SJSA1 (cell line): ENCODE data around the gene RNASE12. TPM values are rescaled to one million over a fixed set of nuclear protein-coding genes. Genes with fewer than 3 reads are reported as not detected.
"Not testable (repeated sequence)": the region's sequence is repeated elsewhere in the genome, so short reads cannot be mapped to it uniquely, and the experiment has no call there.

ENCODE experiments used
- DNase-seq, 2 experiments: peaks; one replicate each; pipeline ENCODE4 v3.0.0-alpha.2; 2015 to 2020; ENCODE audit warnings: low spot score in 2 of 2, low read depth in 1 of 2
- H3K27ac ChIP-seq: fragments of 250-450 bp; sonication (Bioruptor Pico); 2 replicates; pipeline ENCODE4 v1.5.1; 2020; ENCODE audit warnings: mild to moderate bottlenecking, moderate library complexity
- H3K27me3 ChIP-seq: fragments of 250-450 bp; sonication (Bioruptor Pico); replicated peaks from 2 replicates; pipeline ENCODE4 v1.5.1; 2020; ENCODE audit warnings: mild to moderate bottlenecking, moderate library complexity
- H3K36me3 ChIP-seq: fragments of 250-450 bp; sonication (Bioruptor Pico); 2 replicates; pipeline ENCODE4 v1.5.1; 2020; ENCODE audit warnings: mild to moderate bottlenecking
- H3K4me1 ChIP-seq: fragments of 250-450 bp; sonication (Bioruptor Pico); replicated peaks from 2 replicates; pipeline ENCODE4 v1.6.1; 2021; ENCODE audit warnings: mild to moderate bottlenecking
- H3K4me3 ChIP-seq: fragments of 250-450 bp; sonication (Bioruptor Pico); 2 replicates; pipeline ENCODE4 v1.5.1; 2020; ENCODE audit warnings: mild to moderate bottlenecking
- H3K9me3 ChIP-seq: fragments of 250-450 bp; sonication (Bioruptor Pico); replicated peaks from 2 replicates; pipeline ENCODE4 v1.5.1; 2020; ENCODE audit warnings: mild to moderate bottlenecking
- total RNA-seq: library from RNA; depleted of rRNA; stranded (reverse); fragments of >200 nt; shearing (Covaris generic); gene quantifications from 2 replicates; pipeline ENCODE4 v1.2.3, GENCODE V29; 2014

RNASE12 gene
- total RNA-seq, 1 experiment from 2014 or later, result not detected

GRCh38 chr14:20622816-20623291 is 31.7 kb upstream of the RNASE12 start:
- H3K9me3 ChIP-seq, result no peaks in the 10 kb centered on the region
- no peak for DNase-seq
- no peak overlapping the region for H3K4me3 ChIP-seq
- no peaks in the 10 kb centered on the region; the same call in 1 of the 2 replicates for H3K27me3 ChIP-seq
- no peak overlapping the region for H3K27ac ChIP-seq
- 0 out of 2 replicates have a peak, but pooled peaks cover 3% of the 10 kb centered on the region for H3K4me1 ChIP-seq
- H3K36me3 ChIP-seq, result no peaks in the 10 kb centered on the region

- Histone ChIP-seq H3K27me3 (no peaks in the 10 kb centered on the region), H3K9me3 (no peaks in the 10 kb centered on the region), H3K4me3 (no peak overlapping the region), H3K36me3 (no peaks in the 10 kb centered on the region), H3K27ac (no peak overlapping the region), H3K4me1 (0 out of 2 replicates have a peak, but pooled peaks cover 3% of the 10 kb centered on the region)
- no peak for DNase-seq
Measured at GRCh38 chr14:20620798-20621478, 29.8 kb upstream of the RNASE12 start.

- H3K27me3 ChIP-seq, H3K27ac ChIP-seq, H3K36me3 ChIP-seq, H3K4me3 ChIP-seq, DNase-seq, H3K9me3 ChIP-seq, H3K4me1 ChIP-seq: not testable (repeated sequence)
Measured at GRCh38 chr14:20619688-20620087, 28.5 kb upstream of the RNASE12 start.

GRCh38 chr14:20618271-20618749 is 27.1 kb upstream of the RNASE12 start:
- H3K36me3 ChIP-seq, result no peaks in the 10 kb centered on the region
- H3K27me3 ChIP-seq, result no peaks in the 10 kb centered on the region
- H3K4me1 ChIP-seq, result peaks cover 5% of the 10 kb centered on the region; the same call in 1 of the 2 replicates
- no peak overlapping the region for H3K27ac ChIP-seq
- DNase-seq, result no peak
- no peak overlapping the region for H3K4me3 ChIP-seq
- no peaks in the 10 kb centered on the region for H3K9me3 ChIP-seq

GRCh38 chr14:20617138-20618003 is 26.2 kb upstream of the RNASE12 start:
- H3K4me1 ChIP-seq, result peaks cover 11% of the 10 kb centered on the region
- H3K4me3 ChIP-seq, result no peak overlapping the region
- DNase-seq, result no peak
- H3K36me3 ChIP-seq, result no peaks in the 10 kb centered on the region
- H3K27ac ChIP-seq, result no peak overlapping the region
- no peaks in the 10 kb centered on the region for H3K27me3 ChIP-seq
- no peaks in the 10 kb centered on the region for H3K9me3 ChIP-seq

GRCh38 chr14:20615996-20616395 is 24.8 kb upstream of the RNASE12 start:
- H3K4me1 ChIP-seq, result peaks cover 11% of the 10 kb centered on the region
- H3K4me3 ChIP-seq, result no peak overlapping the region
- no peak overlapping the region for H3K27ac ChIP-seq
- DNase-seq, result no peak
- H3K36me3 ChIP-seq, result no peaks in the 10 kb centered on the region
- H3K9me3 ChIP-seq, result no peaks in the 10 kb centered on the region
- H3K27me3 ChIP-seq, result no peaks in the 10 kb centered on the region

GRCh38 chr14:20614038-20614840 is 23.1 kb upstream of the RNASE12 start:
- DNase-seq, result no peak
- Histone ChIP-seq H3K27me3 (no peaks in the 10 kb centered on the region), H3K27ac (no peak overlapping the region), H3K4me3 (peak overlapping the region; percentile 40), H3K4me1 (peaks cover 15% of the 10 kb centered on the region), H3K36me3 (no peaks in the 10 kb centered on the region), H3K9me3 (no peaks in the 10 kb centered on the region)

GRCh38 chr14:20613094-20614037 is 22.2 kb upstream of the RNASE12 start:
- Histone ChIP-seq H3K36me3 (no peaks in the 10 kb centered on the region), H3K4me1 (peaks cover 15% of the 10 kb centered on the region), H3K27me3 (no peaks in the 10 kb centered on the region), H3K9me3 (no peaks in the 10 kb centered on the region), H3K4me3 (peak overlapping the region; percentile 40), H3K27ac (no peak overlapping the region)
- peak; percentile 96 to 97 for DNase-seq

- peaks cover 15% of the 10 kb centered on the region for H3K4me1 ChIP-seq
- H3K9me3 ChIP-seq, result no peaks in the 10 kb centered on the region
- H3K4me3 ChIP-seq, result no peak overlapping the region
Measured at GRCh38 chr14:20612403-20612802, 21.2 kb upstream of the RNASE12 start.

GRCh38 chr14:20611277-20611676 is 20.1 kb upstream of the RNASE12 start:
- no peak for DNase-seq
- H3K27ac ChIP-seq, result no peak overlapping the region
- no peaks in the 10 kb centered on the region for H3K27me3 ChIP-seq
- H3K9me3 ChIP-seq, result no peaks in the 10 kb centered on the region
- H3K36me3 ChIP-seq, result no peaks in the 10 kb centered on the region
- H3K4me1 ChIP-seq, result peaks cover 15% of the 10 kb centered on the region
- no peak overlapping the region for H3K4me3 ChIP-seq

More at GRCh38 chr14:20612403-20612802, 21.2 kb upstream of the RNASE12 start:
- no peaks in the 10 kb centered on the region for H3K36me3 ChIP-seq
- no peak for DNase-seq
- H3K27ac ChIP-seq, result no peak overlapping the region
- H3K27me3 ChIP-seq, result no peaks in the 10 kb centered on the region

- no peaks in the 10 kb centered on the region for H3K27me3 ChIP-seq
- peaks cover 15% of the 10 kb centered on the region for H3K4me1 ChIP-seq
- H3K36me3 ChIP-seq, result no peaks in the 10 kb centered on the region
- H3K27ac ChIP-seq, result no peak overlapping the region
- H3K4me3 ChIP-seq, result peak overlapping the region; percentile 57
- peak; percentile 74 to 87 for DNase-seq
- no peaks in the 10 kb centered on the region for H3K9me3 ChIP-seq
Measured at GRCh38 chr14:20610002-20610765, 19.0 kb upstream of the RNASE12 start.
